GM12878 (cell line): ENCODE measurements around the gene MIEN1. TPM values are rescaled to one million over a fixed set of nuclear protein-coding genes. Genes with fewer than 3 reads are reported as not detected.
A peak's percentile ranks its signal among the peaks of the same experiment; 100 is the strongest.

Experiments
- CEBPB ChIP-seq, 2 experiments: fragments of 150-350 bp in 1 of 2; IDR thresholded peaks; 2 replicates each; pipeline ENCODE4 v1.6.1; 2012 to 2014; ENCODE audit warnings: low read depth in 2 of 2, low read length in 2 of 2, borderline replicate concordance in 1 of 2, inconsistent platforms in 1 of 2
- ETV6 ChIP-seq, 2 experiments: fragments of 450-650 bp in 1 of 2; IDR thresholded peaks in 1 of 2; conservative IDR thresholded peaks in 1 of 2; 2 replicates each; pipeline ENCODE4 v1.6.1; 2014; ENCODE audit warnings: antibody characterized with exemption in 1 of 2, borderline replicate concordance in 1 of 2, low read depth in 1 of 2, mild to moderate bottlenecking in 1 of 2, moderate library complexity in 1 of 2
- KLF5 ChIP-seq: fragments of 450-650 bp; IDR thresholded peaks from 2 replicates; pipeline ENCODE4 v1.6.1; 2014; ENCODE audit warnings: mild to moderate bottlenecking; ENCODE audit not compliant: partially characterized antibody
- MTA2 ChIP-seq: fragments of 450-650 bp; IDR thresholded peaks from 2 replicates; pipeline ENCODE4 v1.6.1; 2016; ENCODE audit warnings: low read depth, mild to moderate bottlenecking, moderate library complexity
- MTA3 ChIP-seq: IDR thresholded peaks from 2 replicates; pipeline ENCODE4 v1.6.1; 2012; ENCODE audit warnings: low read length, inconsistent platforms, borderline replicate concordance
- NRF1 ChIP-seq: conservative IDR thresholded peaks from 2 replicates; pipeline ENCODE4 v1.6.1; 2011; ENCODE audit warnings: mild to moderate bottlenecking, low read depth, low read length, improper control_type of control experiment
- PML ChIP-seq: IDR thresholded peaks from 2 replicates; pipeline ENCODE4 v1.6.1; 2012; ENCODE audit warnings: low read length, inconsistent platforms
- RAD21 ChIP-seq: IDR thresholded peaks from 2 replicates; pipeline ENCODE4 v1.6.1; 2011; ENCODE audit warnings: mild to moderate bottlenecking, low read depth, low read length, moderate library complexity; ENCODE audit not compliant: insufficient read depth
- RAD51 ChIP-seq: fragments of 450-650 bp; IDR thresholded peaks from 2 replicates; pipeline ENCODE4 v1.6.1; 2016; ENCODE audit warnings: moderate library complexity, mild to moderate bottlenecking, inconsistent platforms
- SMAD1 ChIP-seq: fragments of 450-650 bp; IDR thresholded peaks from 2 replicates; pipeline ENCODE4 v1.6.1; 2018; ENCODE audit warnings: mild to moderate bottlenecking, low read depth; ENCODE audit not compliant: partially characterized antibody
- SMC3 ChIP-seq: IDR thresholded peaks from 2 replicates; pipeline ENCODE4 v1.6.1; 2011; ENCODE audit warnings: low read length, improper control_type of control experiment, borderline replicate concordance
- TAF1 ChIP-seq: IDR thresholded peaks from 2 replicates; pipeline ENCODE4 v1.6.1; 2011; ENCODE audit warnings: mild to moderate bottlenecking, low read depth, low read length, borderline replicate concordance
- TBL1XR1 ChIP-seq: IDR thresholded peaks from 2 replicates; pipeline ENCODE4 v1.6.1; 2012; ENCODE audit warnings: low read depth, low read length, improper control_type of control experiment
- ZZZ3 ChIP-seq: IDR thresholded peaks from 2 replicates; pipeline ENCODE4 v1.6.1; 2011; ENCODE audit warnings: low read depth; ENCODE audit not compliant: control insufficient read depth, insufficient read length
- polyA plus RNA-seq, 11 experiments: library from polyadenylated mRNA; depleted of rRNA in 4 of 11; unstranded in 6 of 11; stranded (reverse) in 5 of 11; fragments of >200 nt; fragmentation: Nextera tagmentation in 4 of 11; fragmentation: Illumina TruSeq in 1 of 11; extraction: Ambion mirVana in 4 of 11; extraction: Trizol in 1 of 11; gene quantifications; 1 replicate in 1 of 11; 2 replicates in 10 of 11; pipeline versions ENCODE4 v1.2.1 to v1.2.3, GENCODE V29; 2011 to 2016; ENCODE audit warnings: inconsistent platforms in 2 of 11, missing spikeins in 2 of 11, low read depth in 1 of 11
- total RNA-seq, 4 experiments: library from RNA; depleted of rRNA in 3 of 4; stranded (reverse); fragments of >200 nt in 3 of 4; fragmentation: Illumina TruSeq in 1 of 4; extraction: Trizol in 1 of 4; gene quantifications; 2 replicates each; pipeline versions ENCODE4 v1.2.1 to v1.2.3, GENCODE V29; 2013 to 2021
- TF ChIP-seq, protein P1 (sequence below): fragments of 450-650 bp; IDR thresholded peaks from 2 replicates; pipeline ENCODE4 v1.6.1; 2016; ENCODE audit warnings: mild to moderate bottlenecking, moderate library complexity, borderline replicate concordance
- TF ChIP-seq, protein P2 (sequence below): fragments of 450-650 bp; formaldehyde crosslinking; IDR thresholded peaks from 2 replicates; pipeline ENCODE4 v1.5.0; 2022; ENCODE audit warnings: mild to moderate bottlenecking, missing genetic modification characterization
- TF ChIP-seq, protein P3 (sequence below): fragments of 150-350 bp; IDR thresholded peaks from 2 replicates; pipeline ENCODE4 v1.6.1; 2014; ENCODE audit warnings: mild to moderate bottlenecking, low read depth, low read length
- TF ChIP-seq, protein P4 (sequence below): fragments of 450-650 bp; IDR thresholded peaks from 2 replicates; pipeline ENCODE4 v1.6.1; 2016; ENCODE audit warnings: mild to moderate bottlenecking

MIEN1 gene
- total and polyA plus RNA-seq, 10 of the 15 experiments (the other 5 are each of a cell fraction or from before 2014, with no cell fraction given), result 24.9 to 89.1 (median 47.7) TPM

DNA sequence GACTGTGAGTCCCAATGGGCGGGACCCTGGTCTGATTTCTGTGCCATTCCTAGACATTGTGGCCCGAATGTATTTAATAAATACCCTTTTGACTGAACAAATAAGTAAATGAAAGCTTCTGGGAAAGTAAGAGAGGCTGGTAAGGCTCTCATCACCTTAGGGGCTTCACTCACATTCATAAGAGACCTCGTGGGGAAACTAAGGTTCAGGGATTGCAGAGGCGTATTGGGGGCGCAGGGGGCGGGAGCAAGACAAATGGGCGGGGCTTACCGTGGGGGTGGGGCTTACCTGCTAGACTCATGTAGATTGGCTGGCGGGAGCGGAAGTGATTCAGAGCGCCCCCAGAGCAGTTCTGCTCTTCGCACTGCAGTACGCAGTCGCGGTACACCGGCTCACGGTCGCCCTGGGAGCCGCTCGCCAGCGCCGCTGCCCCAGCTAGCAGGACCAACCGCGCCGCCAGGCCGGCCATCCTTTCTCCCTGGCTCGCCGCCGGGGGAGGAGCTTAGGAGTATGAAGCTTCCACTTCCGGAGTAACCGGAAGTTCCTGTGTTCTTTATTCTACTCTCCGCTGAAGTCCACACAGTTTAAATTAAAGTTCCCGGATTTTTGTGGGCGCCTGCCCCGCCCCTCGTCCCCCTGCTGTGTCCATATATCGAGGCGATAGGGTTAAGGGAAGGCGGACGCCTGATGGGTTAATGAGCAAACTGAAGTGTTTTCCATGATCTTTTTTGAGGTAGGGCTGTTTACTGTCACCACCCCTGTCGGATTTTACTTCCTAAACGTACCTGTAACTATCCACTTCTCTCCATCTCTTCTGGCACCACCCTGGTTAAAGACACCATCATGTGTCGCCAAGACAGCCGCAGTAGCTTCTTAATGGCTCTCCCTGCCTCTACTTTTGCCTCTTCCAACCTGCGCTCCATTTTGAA, 42.5 kb downstream of the MIEN1 start, which contains the start of gene PGAP3 (continued):
- no peak for TF ChIP-seq SMC3
- TF ChIP-seq RAD21, result no peak
- TF ChIP-seq MTA3, result no peak
- TF ChIP-seq RAD51, result no peak
- TF ChIP-seq CEBPB (IDR thresholded peaks at IDR 0.05; ENCODE audit: borderline replicate concordance in 1 of 2, low read depth in 2 of 2, low read length in 2 of 2), result no peak
- TF ChIP-seq KLF5, result peak; percentile 48
- TF ChIP-seq NRF1, result no peak
- TF ChIP-seq, protein P1, sequence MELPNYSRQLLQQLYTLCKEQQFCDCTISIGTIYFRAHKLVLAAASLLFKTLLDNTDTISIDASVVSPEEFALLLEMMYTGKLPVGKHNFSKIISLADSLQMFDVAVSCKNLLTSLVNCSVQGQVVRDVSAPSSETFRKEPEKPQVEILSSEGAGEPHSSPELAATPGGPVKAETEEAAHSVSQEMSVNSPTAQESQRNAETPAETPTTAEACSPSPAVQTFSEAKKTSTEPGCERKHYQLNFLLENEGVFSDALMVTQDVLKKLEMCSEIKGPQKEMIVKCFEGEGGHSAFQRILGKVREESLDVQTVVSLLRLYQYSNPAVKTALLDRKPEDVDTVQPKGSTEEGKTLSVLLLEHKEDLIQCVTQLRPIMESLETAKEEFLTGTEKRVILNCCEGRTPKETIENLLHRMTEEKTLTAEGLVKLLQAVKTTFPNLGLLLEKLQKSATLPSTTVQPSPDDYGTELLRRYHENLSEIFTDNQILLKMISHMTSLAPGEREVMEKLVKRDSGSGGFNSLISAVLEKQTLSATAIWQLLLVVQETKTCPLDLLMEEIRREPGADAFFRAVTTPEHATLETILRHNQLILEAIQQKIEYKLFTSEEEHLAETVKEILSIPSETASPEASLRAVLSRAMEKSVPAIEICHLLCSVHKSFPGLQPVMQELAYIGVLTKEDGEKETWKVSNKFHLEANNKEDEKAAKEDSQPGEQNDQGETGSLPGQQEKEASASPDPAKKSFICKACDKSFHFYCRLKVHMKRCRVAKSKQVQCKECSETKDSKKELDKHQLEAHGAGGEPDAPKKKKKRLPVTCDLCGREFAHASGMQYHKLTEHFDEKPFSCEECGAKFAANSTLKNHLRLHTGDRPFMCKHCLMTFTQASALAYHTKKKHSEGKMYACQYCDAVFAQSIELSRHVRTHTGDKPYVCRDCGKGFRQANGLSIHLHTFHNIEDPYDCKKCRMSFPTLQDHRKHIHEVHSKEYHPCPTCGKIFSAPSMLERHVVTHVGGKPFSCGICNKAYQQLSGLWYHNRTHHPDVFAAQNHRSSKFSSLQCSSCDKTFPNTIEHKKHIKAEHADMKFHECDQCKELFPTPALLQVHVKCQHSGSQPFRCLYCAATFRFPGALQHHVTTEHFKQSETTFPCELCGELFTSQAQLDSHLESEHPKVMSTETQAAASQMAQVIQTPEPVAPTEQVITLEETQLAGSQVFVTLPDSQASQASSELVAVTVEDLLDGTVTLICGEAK, result peak; percentile 98
- TF ChIP-seq TAF1, result peak; percentile 84
- TF ChIP-seq ETV6 (conservative IDR thresholded peaks at IDR 0.05 in 1 of 2, IDR thresholded peaks at IDR 0.05 in 1 of 2; ENCODE audit: borderline replicate concordance in 1 of 2, low read depth in 1 of 2), result peak in 1 of 2 experiments; percentile 20; a peak in 1 of 4 replicates
- peak; percentile 68 for TF ChIP-seq MTA2
- TF ChIP-seq, protein P2, sequence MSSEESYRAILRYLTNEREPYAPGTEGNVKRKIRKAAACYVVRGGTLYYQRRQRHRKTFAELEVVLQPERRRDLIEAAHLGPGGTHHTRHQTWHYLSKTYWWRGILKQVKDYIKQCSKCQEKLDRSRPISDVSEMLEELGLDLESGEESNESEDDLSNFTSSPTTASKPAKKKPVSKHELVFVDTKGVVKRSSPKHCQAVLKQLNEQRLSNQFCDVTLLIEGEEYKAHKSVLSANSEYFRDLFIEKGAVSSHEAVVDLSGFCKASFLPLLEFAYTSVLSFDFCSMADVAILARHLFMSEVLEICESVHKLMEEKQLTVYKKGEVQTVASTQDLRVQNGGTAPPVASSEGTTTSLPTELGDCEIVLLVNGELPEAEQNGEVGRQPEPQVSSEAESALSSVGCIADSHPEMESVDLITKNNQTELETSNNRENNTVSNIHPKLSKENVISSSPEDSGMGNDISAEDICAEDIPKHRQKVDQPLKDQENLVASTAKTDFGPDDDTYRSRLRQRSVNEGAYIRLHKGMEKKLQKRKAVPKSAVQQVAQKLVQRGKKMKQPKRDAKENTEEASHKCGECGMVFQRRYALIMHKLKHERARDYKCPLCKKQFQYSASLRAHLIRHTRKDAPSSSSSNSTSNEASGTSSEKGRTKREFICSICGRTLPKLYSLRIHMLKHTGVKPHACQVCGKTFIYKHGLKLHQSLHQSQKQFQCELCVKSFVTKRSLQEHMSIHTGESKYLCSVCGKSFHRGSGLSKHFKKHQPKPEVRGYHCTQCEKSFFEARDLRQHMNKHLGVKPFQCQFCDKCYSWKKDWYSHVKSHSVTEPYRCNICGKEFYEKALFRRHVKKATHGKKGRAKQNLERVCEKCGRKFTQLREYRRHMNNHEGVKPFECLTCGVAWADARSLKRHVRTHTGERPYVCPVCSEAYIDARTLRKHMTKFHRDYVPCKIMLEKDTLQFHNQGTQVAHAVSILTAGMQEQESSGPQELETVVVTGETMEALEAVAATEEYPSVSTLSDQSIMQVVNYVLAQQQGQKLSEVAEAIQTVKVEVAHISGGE (CRISPR knock-in tag), result peak; percentile 79
- peak; percentile 12; the same call in 1 of the 2 replicates for TF ChIP-seq TBL1XR1
- no peak for TF ChIP-seq ZZZ3
- TF ChIP-seq, protein P3, sequence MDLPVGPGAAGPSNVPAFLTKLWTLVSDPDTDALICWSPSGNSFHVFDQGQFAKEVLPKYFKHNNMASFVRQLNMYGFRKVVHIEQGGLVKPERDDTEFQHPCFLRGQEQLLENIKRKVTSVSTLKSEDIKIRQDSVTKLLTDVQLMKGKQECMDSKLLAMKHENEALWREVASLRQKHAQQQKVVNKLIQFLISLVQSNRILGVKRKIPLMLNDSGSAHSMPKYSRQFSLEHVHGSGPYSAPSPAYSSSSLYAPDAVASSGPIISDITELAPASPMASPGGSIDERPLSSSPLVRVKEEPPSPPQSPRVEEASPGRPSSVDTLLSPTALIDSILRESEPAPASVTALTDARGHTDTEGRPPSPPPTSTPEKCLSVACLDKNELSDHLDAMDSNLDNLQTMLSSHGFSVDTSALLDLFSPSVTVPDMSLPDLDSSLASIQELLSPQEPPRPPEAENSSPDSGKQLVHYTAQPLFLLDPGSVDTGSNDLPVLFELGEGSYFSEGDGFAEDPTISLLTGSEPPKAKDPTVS, result no peak
- TF ChIP-seq, protein P4, sequence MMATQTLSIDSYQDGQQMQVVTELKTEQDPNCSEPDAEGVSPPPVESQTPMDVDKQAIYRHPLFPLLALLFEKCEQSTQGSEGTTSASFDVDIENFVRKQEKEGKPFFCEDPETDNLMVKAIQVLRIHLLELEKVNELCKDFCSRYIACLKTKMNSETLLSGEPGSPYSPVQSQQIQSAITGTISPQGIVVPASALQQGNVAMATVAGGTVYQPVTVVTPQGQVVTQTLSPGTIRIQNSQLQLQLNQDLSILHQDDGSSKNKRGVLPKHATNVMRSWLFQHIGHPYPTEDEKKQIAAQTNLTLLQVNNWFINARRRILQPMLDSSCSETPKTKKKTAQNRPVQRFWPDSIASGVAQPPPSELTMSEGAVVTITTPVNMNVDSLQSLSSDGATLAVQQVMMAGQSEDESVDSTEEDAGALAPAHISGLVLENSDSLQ, result peak; percentile 45; the same call in 1 of the 2 replicates
- peak; percentile 81 for TF ChIP-seq PML
- no peak for TF ChIP-seq SMAD1
